Endothelial cell (in vitro differentiated cells): ENCODE measurements around the gene STAM. TPM values are rescaled to one million over a fixed set of nuclear protein-coding genes. Genes with fewer than 3 reads are reported as not detected.

Experiments
- DNase-seq: peaks from one replicate; pipeline ENCODE4 v3.0.0; 2021; ENCODE audit warnings: low spot score
- H3K27ac Mint-ChIP-seq: one replicate; pipeline ENCODE4 v1.8.0; 2021; ENCODE audit warnings: mixed read lengths, inconsistent platforms; ENCODE audit not compliant: unreplicated experiment
- H3K27me3 Mint-ChIP-seq: one replicate; pipeline ENCODE4 v1.8.0; 2021; ENCODE audit warnings: mild to moderate bottlenecking, moderate library complexity, mixed read lengths, inconsistent platforms; ENCODE audit not compliant: unreplicated experiment
- H3K36me3 Mint-ChIP-seq: one replicate; pipeline ENCODE4 v1.8.0; 2021; ENCODE audit warnings: mild to moderate bottlenecking, low read depth, mixed read lengths, inconsistent platforms; ENCODE audit not compliant: unreplicated experiment
- H3K4me1 Mint-ChIP-seq: one replicate; pipeline ENCODE4 v1.8.0; 2021; ENCODE audit warnings: mild to moderate bottlenecking, mixed read lengths, inconsistent platforms; ENCODE audit not compliant: unreplicated experiment
- H3K4me3 Mint-ChIP-seq: one replicate; pipeline ENCODE4 v1.8.0; 2021; ENCODE audit warnings: mild to moderate bottlenecking, mixed read lengths, inconsistent platforms; ENCODE audit not compliant: unreplicated experiment
- H3K9me3 Mint-ChIP-seq: one replicate; pipeline ENCODE4 v1.8.0; 2021; ENCODE audit warnings: mixed read lengths, inconsistent platforms; ENCODE audit not compliant: unreplicated experiment
- CTCF ChIP-seq: fragments of 200-600 bp; sonication (generic); IDR thresholded peaks from one replicate; pipeline ENCODE4 v1.5.0; 2021; ENCODE audit warnings: antibody characterized with exemption; ENCODE audit not compliant: unreplicated experiment
- total RNA-seq: library from RNA; stranded (reverse); fragmentation: NEBNext Ultra II Directional; extraction: Animal tissue kit (Norgen Biotek cat#: 25700); gene quantifications from one replicate; pipeline ENCODE4 v1.2.1, GENCODE V29; 2021; ENCODE audit not compliant: unreplicated experiment

The STAM gene
- total RNA-seq, 1 donor from 2014 or later, result 22.0 TPM

GRCh38 chr10:17683541-17683940, 39.6 kb downstream of the STAM start:
- H3K9me3 Mint-ChIP-seq, result no peaks in the 10 kb centered on the region
- no peaks in the 10 kb centered on the region for H3K36me3 Mint-ChIP-seq
- H3K27ac Mint-ChIP-seq, result no peak overlapping the region

GRCh38 chr10:17684537-17684936, 40.6 kb downstream of the STAM start:
- DNase-seq, result no peak
- Mint-ChIP-seq H3K4me3 (no peak overlapping the region), H3K27ac (no peak overlapping the region), H3K4me1 (no peaks in the 10 kb centered on the region), H3K36me3 (no peaks in the 10 kb centered on the region), H3K27me3 (peaks cover 1% of the 10 kb centered on the region), H3K9me3 (no peaks in the 10 kb centered on the region)
- no peak for TF ChIP-seq CTCF

More at GRCh38 chr10:17683541-17683940, 39.6 kb downstream of the STAM start:
- Mint-ChIP-seq H3K4me3 (no peak overlapping the region), H3K27me3 (peaks cover 1% of the 10 kb centered on the region), H3K4me1 (no peaks in the 10 kb centered on the region)
- DNase-seq, result no peak
- TF ChIP-seq CTCF, result no peak

GRCh38 chr10:17685233-17685840, 41.4 kb downstream of the STAM start:
- no peak for TF ChIP-seq CTCF
- no peaks in the 10 kb centered on the region for H3K4me1 Mint-ChIP-seq
- no peaks in the 10 kb centered on the region for H3K36me3 Mint-ChIP-seq
- no peaks in the 10 kb centered on the region for H3K9me3 Mint-ChIP-seq
- H3K27ac Mint-ChIP-seq, result no peak overlapping the region
- no peak for DNase-seq
- H3K4me3 Mint-ChIP-seq, result no peak overlapping the region
- peaks cover 1% of the 10 kb centered on the region for H3K27me3 Mint-ChIP-seq

GRCh38 chr10:17687117-17687831, 43.3 kb downstream of the STAM start:
- Mint-ChIP-seq H3K36me3 (no peaks in the 10 kb centered on the region), H3K27ac (no peak overlapping the region), H3K4me3 (no peak overlapping the region), H3K27me3 (peaks cover 1% of the 10 kb centered on the region), H3K4me1 (no peaks in the 10 kb centered on the region), H3K9me3 (no peaks in the 10 kb centered on the region)
- TF ChIP-seq CTCF, result no peak
- DNase-seq, result no peak

GRCh38 chr10:17689137-17689536, 45.2 kb downstream of the STAM start:
- Mint-ChIP-seq H3K4me1 (no peaks in the 10 kb centered on the region), H3K27me3 (peaks cover 1% of the 10 kb centered on the region), H3K36me3 (no peaks in the 10 kb centered on the region), H3K27ac (no peak overlapping the region), H3K9me3 (no peaks in the 10 kb centered on the region), H3K4me3 (no peak overlapping the region)
- TF ChIP-seq CTCF, result no peak
- DNase-seq, result no peak
